Astrocyte of the cerebellum (primary cell): ENCODE data around the gene TSSK3.

Experiments used
- DNase-seq: peaks from one replicate; pipeline ENCODE4 v3.0.0-alpha.2; 2011; ENCODE audit warnings: low read depth
- H3K4me3 ChIP-seq: 2 replicates; pipeline ENCODE4 v1.5.1; 2011; ENCODE audit warnings: mild to moderate bottlenecking, low read depth, low read length, moderate library complexity
- CTCF ChIP-seq: IDR thresholded peaks from 2 replicates; pipeline ENCODE4 v1.5.1; 2012; ENCODE audit warnings: low read length, low read depth, moderate library complexity, mild to moderate bottlenecking; ENCODE audit errors: missing control alignments
- in situ Hi-C: cut with HindIII; loops from 2 replicates; pipeline ENCODE4 v1.10.0; 2017; ENCODE audit warnings: low sequenced_read_pairs

TSSK3 gene

GRCh38 chr1:32330558-32331151 is 31.7 kb upstream of the TSSK3 start:
- TF ChIP-seq CTCF, result no peak
- no peak overlapping the region for H3K4me3 ChIP-seq
- in situ Hi-C loops, result no loop called here
- DNase-seq, result no peak

- DNase-seq, result no peak
- in situ Hi-C loops, result no loop called here
- no peak for TF ChIP-seq CTCF
- H3K4me3 ChIP-seq, result no peak overlapping the region
These were observed 30.8 kb upstream of the TSSK3 start for GRCh38 chr1:32331549-32331948.

- no peak for TF ChIP-seq CTCF
- no peak overlapping the region for H3K4me3 ChIP-seq
- DNase-seq, result no peak
- in situ Hi-C loops, result no loop called here
These were observed 29.9 kb upstream of the TSSK3 start for GRCh38 chr1:32332290-32333079.

- TF ChIP-seq CTCF, result no peak
- no peak overlapping the region for H3K4me3 ChIP-seq
- no peak for DNase-seq
- in situ Hi-C loops, result no loop called here
These were observed 28.9 kb upstream of the TSSK3 start for GRCh38 chr1:32333251-32333963.

GRCh38 chr1:32334274-32334861 is 28.0 kb upstream of the TSSK3 start:
- no peak for DNase-seq
- in situ Hi-C loops, result no loop called here
- no peak for TF ChIP-seq CTCF
- peak overlapping the region; percentile 74 for H3K4me3 ChIP-seq

- TF ChIP-seq CTCF, result peak; percentile 82
- peak overlapping the region; percentile 74 for H3K4me3 ChIP-seq
- in situ Hi-C loops, result no loop called here
- no peak for DNase-seq
These were observed 27.3 kb upstream of the TSSK3 start for GRCh38 chr1:32334864-32335534.
